GM12878 (cell line): Measurements from ENCODE around the gene INCA1.

Experiments
- CREB1 ChIP-seq: IDR thresholded peaks from 2 replicates; pipeline ENCODE4 v1.6.1; 2012; ENCODE audit warnings: low read depth, mild to moderate bottlenecking, inconsistent platforms
- CTCF ChIP-seq, 3 experiments: IDR thresholded peaks in 2 of 3; conservative IDR thresholded peaks in 1 of 3; 2 replicates each; pipeline ENCODE4 v1.5.1; 2011; ENCODE audit warnings: low read depth in 3 of 3, low read length in 3 of 3, mild to moderate bottlenecking in 3 of 3, control low read depth in 2 of 3, moderate library complexity in 2 of 3, inconsistent platforms in 1 of 3, mixed read lengths in 1 of 3; ENCODE audit not compliant: control insufficient read depth in 2 of 3, insufficient read depth in 1 of 3; ENCODE audit errors: extremely low read depth in 1 of 3
- EGR1 ChIP-seq, 2 experiments: IDR thresholded peaks; 1 replicate in 1 of 2; 2 replicates in 1 of 2; pipeline ENCODE4 v1.6.1; 2011 to 2012; ENCODE audit warnings: low read depth in 2 of 2, low read length in 2 of 2, borderline replicate concordance in 1 of 2, mild to moderate bottlenecking in 1 of 2, moderate library complexity in 1 of 2
- ELK1 ChIP-seq: IDR thresholded peaks from 2 replicates; pipeline ENCODE4 v1.6.1; 2012; ENCODE audit warnings: low read depth, low read length, improper control_type of control experiment
- EP300 ChIP-seq, 2 experiments: fragments of 150-350 bp in 1 of 2; IDR thresholded peaks; 2 replicates each; pipeline ENCODE4 v1.6.1; 2011 to 2012; ENCODE audit warnings: low read depth in 2 of 2, low read length in 2 of 2, borderline replicate concordance in 1 of 2, improper control_type of control experiment in 1 of 2, inconsistent platforms in 1 of 2; ENCODE audit not compliant: control insufficient read depth in 1 of 2
- ESRRA ChIP-seq: IDR thresholded peaks from 2 replicates; pipeline ENCODE4 v1.6.1; 2012; ENCODE audit warnings: mild to moderate bottlenecking, low read length, improper control_type of control experiment
- JUND ChIP-seq: IDR thresholded peaks from 2 replicates; pipeline ENCODE4 v1.6.1; 2012; ENCODE audit warnings: low read depth, mild to moderate bottlenecking, low read length, improper control_type of control experiment, moderate library complexity
- MYC ChIP-seq: IDR thresholded peaks from 2 replicates; pipeline ENCODE4 v1.6.1; 2011; ENCODE audit warnings: mild to moderate bottlenecking, low read length, moderate library complexity, inconsistent platforms; ENCODE audit not compliant: insufficient read depth, insufficient replicate concordance, insufficient read length, severe bottlenecking
- POLR2A ChIP-seq: IDR thresholded peaks from 2 replicates; pipeline ENCODE4 v1.6.1; 2011; ENCODE audit warnings: low read depth, mild to moderate bottlenecking, low read length
- SIN3A ChIP-seq: IDR thresholded peaks from 2 replicates; pipeline ENCODE4 v1.6.1; 2012; ENCODE audit warnings: low read depth, low read length, improper control_type of control experiment
- SIX5 ChIP-seq: IDR thresholded peaks from 2 replicates; pipeline ENCODE4 v1.6.1; 2011; ENCODE audit warnings: mild to moderate bottlenecking, low read depth, low read length, moderate library complexity; ENCODE audit not compliant: severe bottlenecking
- SUZ12 ChIP-seq: fragments of 200-600 bp; sonication (generic); IDR thresholded peaks from one replicate; pipeline ENCODE4 v1.6.1; 2018; ENCODE audit warnings: antibody characterized with exemption, mild to moderate bottlenecking; ENCODE audit not compliant: unreplicated experiment
- TBL1XR1 ChIP-seq: IDR thresholded peaks from 2 replicates; pipeline ENCODE4 v1.6.1; 2012; ENCODE audit warnings: low read depth, low read length, improper control_type of control experiment
- ZBTB33 ChIP-seq: fragments of 450-650 bp; IDR thresholded peaks from 2 replicates; pipeline ENCODE4 v1.6.1; 2017; ENCODE audit warnings: mild to moderate bottlenecking

- TF ChIP-seq POLR2A, result peak; percentile 82
- peak; percentile 76; the same call in 1 of the 2 replicates for TF ChIP-seq SIN3A
- TF ChIP-seq CREB1, result no peak
- TF ChIP-seq SIX5, result no peak
- no peak for TF ChIP-seq MYC
- TF ChIP-seq EP300 (IDR thresholded peaks at IDR 0.05; ENCODE audit: borderline replicate concordance in 1 of 2, control insufficient read depth in 1 of 2, low read depth in 2 of 2, low read length in 2 of 2), result peak in 1 of 2 experiments; percentile 19; a peak in 1 of 4 replicates
- TF ChIP-seq SUZ12, result no peak
- no peak for TF ChIP-seq JUND
- no peak for TF ChIP-seq ZBTB33
- peak in 1 of 2 experiments; percentile 63; a peak in 1 of 3 replicates for TF ChIP-seq EGR1 (IDR thresholded peaks at IDR 0.05; ENCODE audit: borderline replicate concordance in 1 of 2, low read depth in 2 of 2, low read length in 2 of 2)
- TF ChIP-seq TBL1XR1, result 0 out of 2 replicates have a peak, but pooled peaks have one; percentile 35
- no peak for TF ChIP-seq CTCF (IDR thresholded peaks at IDR 0.05 in 2 of 3, conservative IDR thresholded peaks at IDR 0.05 in 1 of 3; ENCODE audit: control insufficient read depth in 2 of 3, extremely low read depth in 1 of 3, insufficient read depth in 1 of 3, low read depth in 3 of 3, low read length in 3 of 3)
- no peak for TF ChIP-seq ELK1
- TF ChIP-seq ESRRA, result no peak
These were observed 49.0 kb downstream of the INCA1 start, which contains the start of gene PFN1 for GRCh38 chr17:4948166-4948930.
